ENCODE data around the gene CAND1.

- TF ChIP-seq CTCF (IDR thresholded peaks at IDR 0.05; ENCODE audit: insufficient read depth, low read length, poor library complexity, severe bottlenecking) (no peak), EZH2phosphoT487 (conservative IDR thresholded peaks at IDR 0.05; ENCODE audit: low read length) (no peak)
These were observed 36.4 kb downstream of the CAND1 start for GRCh38 chr12:67305544-67305943.
